Activated CD4-positive, alpha-beta T cell treated with anti-CD3 and anti-CD28 coated beads, Interleukin-2, amount 50 U/mL, for 4 hours (primary cell): ENCODE data around the gene SCFD2.
"Not testable (repeated sequence)": the region's sequence is repeated elsewhere in the genome, so short reads cannot be mapped to it uniquely, and the experiment has no call there.

Experiments
- DNase-seq, 2 experiments: peaks; one replicate each; pipeline ENCODE4 v3.0.0-alpha.2; 2020

Gene SCFD2

DNA sequence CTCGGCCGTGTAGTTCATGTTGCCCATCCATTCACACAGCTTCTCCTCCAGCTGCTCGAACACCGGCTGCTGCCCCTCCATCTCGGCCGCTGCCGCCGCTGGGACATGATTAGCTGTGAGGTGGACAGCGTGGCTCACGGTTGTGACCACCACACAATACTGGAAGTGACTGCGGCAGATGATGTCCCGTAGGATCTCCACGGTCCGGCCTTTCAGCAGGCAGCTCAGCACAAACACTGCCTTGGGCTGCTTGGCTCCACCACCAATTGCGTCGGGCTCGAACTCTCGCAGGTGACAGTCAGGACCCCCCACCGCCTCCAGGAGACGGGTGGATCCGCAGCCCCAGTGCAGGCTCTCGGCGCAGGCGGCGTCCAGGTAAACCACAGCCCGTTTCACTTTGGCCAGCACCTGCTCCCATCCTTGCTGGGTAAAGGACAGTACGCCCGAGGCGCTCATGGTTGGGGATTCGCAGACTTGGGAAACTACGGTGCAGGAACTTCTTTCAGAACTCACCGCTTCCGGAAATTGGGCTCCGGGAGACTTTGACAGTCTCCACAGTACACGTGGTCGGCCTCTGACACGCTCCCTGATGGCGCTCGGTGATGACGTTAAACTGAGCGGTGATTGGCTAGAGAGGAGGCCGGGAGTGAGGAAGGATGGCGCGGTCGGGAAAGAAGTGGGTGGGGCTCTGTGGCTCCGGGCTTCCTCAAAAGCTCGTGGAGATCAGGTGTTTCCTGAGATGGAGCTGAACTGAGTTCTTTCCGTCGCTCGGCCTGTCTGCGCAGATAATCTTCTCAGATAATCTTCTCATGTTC is at the start of gene SCFD2:
TSS of gene SCFD2 (minus strand) at position 576 of the 815 bp plus-strand sequence.
- DNase-seq, result peak; percentile 96 to 97

DNA sequence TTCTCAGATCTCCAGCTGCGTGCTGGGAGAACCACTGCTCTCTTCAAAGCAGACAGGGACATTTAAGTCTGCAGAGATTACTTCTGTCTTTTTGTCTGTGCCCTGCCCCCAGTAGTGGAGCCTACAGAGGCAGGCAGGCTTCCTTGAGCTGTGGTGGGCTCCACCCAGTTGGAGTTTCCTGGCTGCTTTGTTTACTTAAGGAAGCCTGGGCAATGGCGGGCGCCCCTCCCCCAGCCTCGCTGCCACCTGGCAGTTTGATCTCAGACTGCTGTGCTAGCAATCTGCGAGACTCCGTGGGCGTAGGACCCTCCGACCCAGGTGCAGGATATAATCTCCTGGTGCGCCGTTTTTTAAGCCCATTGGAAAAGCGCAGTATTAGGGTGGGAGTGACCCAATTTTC is 43.6 kb upstream of the SCFD2 start:
- not testable (repeated sequence) for DNase-seq

DNA sequence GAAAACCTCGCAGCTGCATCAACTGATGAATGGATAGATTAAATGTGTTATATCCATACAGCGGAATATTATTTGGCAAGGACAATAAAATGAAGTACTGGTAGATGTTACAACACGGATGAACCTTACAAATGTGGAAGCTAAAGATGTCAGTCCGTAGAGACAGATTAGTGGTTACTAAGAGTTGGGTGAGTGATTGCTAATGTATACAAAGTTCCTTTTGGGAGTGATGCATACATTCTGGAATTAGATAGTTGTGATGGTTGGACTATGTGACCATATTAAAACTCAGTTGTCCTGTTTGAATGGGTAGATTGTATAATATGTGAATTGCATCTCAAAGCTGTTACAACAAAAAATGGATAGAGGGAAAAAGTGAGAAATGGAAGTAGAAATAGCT is 14.4 kb upstream of the SCFD2 start:
- DNase-seq, result no peak

DNA sequence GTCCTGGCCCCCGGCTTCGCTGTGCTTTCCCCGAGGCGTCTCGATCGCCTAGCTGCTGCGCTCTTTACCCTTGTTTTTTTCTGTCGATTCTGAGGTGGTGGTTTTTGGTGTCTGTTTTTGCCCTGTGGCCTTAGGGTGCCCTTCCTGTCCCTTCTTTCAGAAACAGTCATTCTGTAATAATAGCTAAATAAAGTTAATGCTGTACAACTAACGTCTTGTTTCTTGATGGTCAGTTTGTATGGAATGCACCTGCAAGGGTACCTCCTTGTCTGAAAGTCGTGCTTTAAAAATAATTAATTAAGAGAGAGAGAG is 12.3 kb upstream of the SCFD2 start:
- no peak for DNase-seq

DNA sequence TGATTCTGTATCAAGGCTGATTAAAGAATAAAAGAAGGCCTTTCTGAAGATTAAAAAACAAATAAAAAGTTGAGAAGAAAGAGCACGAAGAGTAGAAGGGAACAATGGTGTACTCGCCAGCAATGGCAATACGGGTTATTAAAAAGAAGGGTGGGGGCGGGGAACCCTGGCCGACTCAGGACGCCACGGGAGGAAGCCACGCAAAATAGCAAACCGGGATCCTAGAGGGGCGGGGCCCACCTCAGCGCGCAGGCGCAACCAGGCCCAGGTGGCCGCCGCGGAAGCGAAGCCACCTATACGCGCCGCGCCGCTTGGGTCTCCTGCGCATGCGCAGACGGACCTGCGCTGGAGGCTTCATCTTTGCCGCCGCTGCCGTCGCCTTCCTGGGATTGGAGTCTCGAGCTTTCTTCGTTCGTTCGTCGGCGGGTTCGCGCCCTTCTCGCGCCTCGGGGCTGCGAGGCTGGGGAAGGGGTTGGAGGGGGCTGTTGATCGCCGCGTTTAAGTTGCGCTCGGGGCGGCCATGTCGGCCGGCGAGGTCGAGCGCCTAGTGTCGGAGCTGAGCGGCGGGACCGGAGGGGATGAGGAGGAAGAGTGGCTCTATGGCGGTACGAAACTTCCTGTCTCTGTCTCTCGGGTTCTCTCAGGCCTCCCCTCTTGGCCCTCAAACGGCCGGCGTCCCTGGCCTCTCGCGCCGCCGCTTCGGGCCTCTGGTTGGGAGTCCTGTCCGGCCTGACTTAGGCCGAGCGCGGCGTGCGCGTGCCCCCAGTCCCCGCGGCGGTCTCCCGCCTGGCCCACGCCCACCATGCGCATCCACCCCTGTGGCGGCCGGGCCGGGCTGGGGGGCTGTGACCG is 11.7 kb upstream of the SCFD2 start, which contains the start of gene FIP1L1:
TSS of gene FIP1L1 (plus strand) at position 323 of the 852 bp plus-strand sequence. CDS start at position 521, 198 bp downstream.
- peak; percentile 94 to 95 for DNase-seq

DNA sequence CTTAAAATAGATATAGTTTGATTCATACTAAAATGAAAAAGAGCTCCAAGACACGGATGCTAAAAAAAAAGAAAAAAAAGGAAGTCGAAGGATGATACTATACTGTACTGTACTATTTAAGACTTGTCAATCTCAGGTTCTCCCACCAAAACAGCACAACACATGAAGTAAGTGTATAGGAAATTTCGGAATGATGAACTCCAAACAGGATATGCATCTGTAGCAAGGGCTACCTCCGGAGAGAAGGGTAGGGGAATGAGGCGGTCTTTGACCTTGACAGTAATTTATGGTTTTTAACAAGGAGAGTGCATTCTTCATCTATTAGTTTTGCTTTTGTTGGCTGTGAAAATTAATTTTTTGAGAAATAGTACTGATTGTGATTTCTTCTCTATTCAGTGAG is 11.0 kb upstream of the SCFD2 start:
- no peak for DNase-seq

DNA sequence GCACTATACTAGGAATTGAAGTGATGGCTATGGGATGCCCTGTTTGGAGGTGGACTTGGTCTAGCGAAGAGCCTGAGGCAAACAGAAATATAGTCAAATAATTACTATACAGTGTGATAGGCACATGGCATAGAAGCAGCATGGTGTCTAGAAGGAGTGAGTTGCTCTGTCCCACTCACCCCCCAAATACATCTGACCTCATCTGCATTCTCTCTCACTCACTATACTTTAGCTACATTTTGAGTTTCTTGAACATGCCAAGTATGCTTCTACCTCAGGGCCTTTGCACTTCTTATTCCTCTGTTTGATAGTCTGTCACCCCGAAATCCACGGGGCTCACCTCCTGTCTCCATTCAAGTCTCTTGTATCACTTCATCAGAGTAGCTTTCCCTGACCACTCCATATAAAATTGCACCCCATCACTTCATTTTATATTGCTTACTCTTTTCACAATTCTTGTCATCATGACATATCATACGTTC is 9.0 kb upstream of the SCFD2 start:
- no peak for DNase-seq

DNA sequence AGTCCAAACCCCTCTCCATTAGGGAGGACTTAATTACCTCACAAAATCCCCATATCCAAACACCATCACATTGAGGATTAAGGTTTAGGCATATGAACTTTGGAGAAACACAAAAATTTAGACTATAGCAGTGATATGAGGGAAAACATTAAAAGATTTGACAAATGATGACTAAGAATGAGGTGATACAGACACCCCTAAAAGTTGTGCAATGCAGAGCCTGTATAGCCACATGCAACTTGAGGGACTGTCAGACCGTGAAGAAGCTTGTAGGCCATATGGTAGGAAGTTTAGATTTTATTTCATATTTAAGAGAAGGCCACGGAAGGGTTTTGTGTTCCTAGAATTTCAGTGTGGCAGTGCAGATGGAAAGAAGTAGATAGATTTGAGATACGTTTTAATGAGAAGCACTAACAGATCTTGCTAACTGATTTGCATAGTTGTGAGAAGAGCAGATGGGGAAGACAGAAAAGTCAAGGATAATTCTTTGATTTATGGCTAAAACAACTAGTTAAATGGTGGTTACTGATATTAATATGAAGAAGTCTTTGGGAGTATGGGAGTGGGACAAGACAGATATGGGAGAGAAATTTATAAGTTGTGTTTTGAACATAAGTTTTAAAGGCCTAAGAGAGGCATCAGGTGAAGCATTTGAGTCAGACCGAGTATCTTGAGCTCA is 6.1 kb upstream of the SCFD2 start:
- DNase-seq, result no peak

DNA sequence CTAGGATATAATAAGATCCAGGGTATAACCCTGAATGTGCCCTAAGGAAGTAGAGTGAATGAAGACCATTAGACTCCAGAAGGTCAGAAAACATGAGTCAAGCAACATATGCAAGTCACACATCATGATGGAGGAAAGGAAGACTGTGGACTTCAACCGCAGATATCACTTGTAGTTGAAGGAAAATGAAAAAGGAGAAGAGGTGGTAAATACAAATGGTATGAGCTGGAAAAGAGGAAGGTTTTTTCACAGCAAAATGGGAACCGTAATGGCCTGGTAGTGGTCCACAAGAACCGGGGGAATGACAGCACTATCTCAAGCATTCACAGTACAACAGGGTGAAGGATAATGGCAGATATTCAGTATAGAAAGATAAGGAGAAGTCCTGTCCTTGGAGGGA is 5.2 kb upstream of the SCFD2 start:
- DNase-seq, result no peak

DNA sequence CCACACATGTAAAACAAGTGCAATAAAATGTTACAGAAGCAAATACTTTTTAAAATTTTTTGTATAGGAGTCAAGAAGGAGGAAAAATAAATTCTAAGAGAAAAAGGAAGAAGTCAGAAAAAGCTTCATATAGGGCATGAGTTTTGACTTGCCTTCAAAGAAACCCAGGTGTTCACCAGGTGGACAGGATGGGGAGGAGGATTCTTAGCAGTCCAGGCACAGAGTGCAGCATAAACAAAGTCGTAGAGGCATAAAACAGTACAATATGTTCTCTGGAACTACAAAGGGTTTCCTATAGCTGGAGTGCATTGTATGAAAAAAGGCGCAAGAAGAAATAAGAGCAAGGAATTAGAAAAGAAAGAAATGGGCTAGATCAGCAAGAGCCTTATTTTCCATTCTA is 1.9 kb upstream of the SCFD2 start:
- no peak for DNase-seq

DNA sequence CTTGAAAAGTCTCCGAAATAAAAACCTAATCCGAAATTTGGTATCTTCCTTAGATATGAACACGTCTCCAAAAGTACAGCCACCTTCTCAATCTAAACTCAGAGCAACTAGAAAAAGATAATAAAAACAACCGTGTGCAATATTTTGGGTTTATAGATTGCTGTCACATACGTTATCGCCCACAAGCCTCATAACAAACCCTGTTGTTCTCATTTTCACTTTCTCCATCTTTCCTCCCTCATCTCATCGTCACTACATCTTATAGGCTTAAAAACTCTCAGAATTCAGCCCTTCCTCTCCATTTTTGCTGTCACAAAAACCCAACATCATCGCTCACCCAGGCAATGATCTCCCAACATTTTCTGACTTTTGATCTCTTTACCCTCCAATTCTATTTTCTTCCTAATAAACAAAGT is 448 bp upstream of the SCFD2 start:
- no peak for DNase-seq

DNA sequence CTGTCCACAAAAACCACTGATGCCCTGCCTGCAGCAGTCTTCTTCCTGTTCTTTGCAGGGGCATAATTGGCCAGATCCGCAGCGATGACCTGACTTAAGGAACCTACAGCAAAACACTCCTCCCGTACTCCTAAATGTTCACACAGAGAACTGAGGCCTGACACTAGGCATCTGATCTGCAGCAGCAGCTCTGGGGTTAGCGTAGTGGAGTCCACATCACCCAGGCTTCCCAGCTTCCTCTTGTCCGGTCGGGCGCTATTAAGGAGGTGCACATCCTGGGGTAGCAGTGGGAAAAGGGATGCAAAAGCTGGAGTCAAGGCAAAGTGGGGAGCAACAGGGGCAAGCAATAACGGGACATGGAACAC is 758 bp downstream of the SCFD2 start:
- DNase-seq, result no peak

DNA sequence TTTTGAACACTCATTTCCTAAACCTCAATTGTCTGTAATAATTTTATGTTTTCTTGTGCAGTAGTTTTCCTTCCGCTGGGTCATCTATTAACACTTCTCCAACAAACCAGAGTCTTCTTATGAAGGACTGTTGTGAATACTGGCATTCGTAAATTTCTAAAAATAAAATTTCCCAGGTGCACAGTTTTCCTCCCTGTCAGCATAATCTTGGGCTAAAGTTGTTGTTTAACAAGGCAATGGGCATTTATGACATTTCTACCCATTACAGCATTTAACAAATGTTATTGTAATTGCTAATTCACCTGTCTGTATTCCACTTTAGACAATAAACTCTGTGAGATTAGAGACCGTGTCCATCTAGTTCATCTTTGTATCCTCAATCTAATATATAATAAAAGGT is 1.2 kb downstream of the SCFD2 start:
- DNase-seq, result no peak

DNA sequence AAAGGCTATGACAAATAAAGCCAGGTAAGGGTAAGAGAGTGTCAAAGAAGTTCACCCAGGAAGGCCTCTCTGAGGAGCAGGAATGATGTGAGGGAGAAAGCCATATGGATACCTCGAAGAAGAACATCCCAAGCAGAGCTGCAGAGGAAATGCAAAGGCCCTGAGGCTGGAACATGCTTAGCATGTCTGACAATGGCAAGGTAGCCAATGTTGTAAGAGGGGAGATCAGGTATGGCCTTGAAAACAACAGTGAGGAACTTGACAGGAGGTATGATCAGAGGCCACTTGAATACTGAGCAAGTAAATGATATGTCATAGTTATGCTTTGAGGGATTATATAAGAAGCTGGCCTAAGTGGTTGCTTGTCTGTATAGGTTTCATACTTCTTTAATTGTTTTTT is 3.8 kb downstream of the SCFD2 start:
- no peak for DNase-seq

DNA sequence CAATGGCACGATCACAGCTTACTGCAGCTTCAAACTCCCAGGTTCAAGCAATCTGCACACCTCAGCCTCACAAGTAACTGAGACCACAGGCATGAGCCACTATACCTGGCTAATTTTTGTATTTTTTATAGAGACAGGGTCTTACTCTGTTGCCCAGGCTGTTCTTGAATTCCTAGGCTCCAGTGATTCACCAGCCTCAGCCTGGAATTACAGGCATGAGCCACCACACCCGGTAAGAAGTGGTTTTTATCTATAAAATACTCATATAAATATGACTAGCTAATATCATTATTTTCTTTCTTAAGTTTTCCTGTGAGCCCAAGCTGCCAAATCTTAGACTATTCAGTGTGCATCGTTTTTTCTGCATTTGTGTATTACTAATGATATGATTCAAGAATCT is 4.4 kb downstream of the SCFD2 start:
- DNase-seq, result no peak

DNA sequence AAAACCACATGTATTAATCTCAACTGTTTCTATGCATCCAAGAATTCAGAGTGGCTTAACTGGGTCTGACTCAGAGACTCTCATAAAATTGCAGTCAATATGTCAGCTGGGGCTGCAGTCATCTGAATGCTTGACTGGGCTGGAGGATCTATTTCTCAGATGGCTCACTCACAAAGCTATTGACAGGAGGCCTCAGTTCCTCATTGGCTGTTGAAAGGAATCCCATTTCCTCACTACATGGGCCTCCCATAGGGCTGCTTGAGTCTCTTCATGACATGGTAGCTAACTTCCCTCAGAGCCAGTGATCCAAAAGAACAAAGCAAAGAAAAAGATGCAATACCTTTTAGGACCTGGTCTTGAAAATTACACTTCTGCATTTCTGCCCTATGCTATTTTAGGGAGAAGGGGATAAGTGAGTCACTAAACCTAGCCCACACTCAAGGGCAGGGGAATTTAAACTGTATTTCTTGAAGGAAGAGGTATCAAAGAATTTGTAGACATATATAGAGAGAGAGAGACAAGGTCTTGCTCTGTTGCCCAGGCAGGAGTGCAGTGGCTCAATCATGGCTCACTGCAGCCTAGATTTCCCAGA is 9.8 kb downstream of the SCFD2 start:
- no peak for DNase-seq

DNA sequence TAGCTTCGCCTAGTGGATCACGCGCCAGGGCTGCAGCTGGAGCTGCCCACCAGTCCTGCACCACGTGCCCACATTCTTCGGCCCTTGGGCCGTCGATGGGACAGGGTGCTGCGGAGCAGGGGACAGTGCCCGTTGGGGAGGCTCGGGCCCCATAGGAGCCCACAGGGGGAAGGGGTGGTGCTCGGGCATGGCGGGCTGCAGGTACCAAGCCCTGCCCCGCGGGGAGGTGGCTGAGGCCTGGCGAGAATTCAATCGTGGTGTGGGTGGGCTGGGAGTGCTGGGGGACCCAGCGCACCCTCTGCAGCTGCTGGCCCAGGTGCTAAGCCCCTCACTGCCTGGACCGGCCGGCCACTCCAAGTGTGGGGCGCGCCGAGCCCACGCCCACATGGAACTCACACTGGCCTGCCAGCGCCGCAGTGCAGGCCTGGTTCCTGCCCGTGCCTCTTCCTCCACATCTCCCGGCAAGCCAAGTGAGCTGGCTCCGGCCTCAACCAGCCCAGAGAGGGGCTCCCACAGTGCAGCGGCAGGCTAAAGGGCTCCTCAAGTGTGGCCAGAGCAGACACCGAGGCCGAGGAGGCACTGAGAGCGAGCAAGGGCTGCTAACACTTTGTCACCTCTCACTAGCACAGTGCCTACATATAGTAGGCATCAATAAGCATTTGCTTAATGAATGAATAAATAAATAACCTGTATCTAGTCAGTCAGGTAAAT is 11.7 kb downstream of the SCFD2 start:
- no peak for DNase-seq

DNA sequence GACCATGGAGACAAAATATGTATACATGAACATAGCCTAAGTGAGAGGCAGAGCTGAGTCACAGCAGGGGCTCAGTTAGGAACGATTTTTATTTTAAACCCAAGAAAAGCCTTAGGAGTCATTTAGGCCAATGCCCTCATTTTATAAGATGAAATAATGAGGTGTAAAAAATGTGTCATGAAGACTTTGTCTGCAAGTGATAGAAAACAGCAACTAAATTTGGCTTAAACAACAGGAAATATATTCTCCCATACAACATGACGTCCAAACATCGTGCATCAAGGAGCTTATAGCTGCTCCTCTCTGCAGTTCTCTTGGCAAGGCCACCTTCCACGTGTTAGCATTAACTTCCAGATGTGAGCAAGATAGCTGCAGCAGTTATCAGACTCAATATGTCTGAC is 16.8 kb downstream of the SCFD2 start:
- DNase-seq, result no peak

DNA sequence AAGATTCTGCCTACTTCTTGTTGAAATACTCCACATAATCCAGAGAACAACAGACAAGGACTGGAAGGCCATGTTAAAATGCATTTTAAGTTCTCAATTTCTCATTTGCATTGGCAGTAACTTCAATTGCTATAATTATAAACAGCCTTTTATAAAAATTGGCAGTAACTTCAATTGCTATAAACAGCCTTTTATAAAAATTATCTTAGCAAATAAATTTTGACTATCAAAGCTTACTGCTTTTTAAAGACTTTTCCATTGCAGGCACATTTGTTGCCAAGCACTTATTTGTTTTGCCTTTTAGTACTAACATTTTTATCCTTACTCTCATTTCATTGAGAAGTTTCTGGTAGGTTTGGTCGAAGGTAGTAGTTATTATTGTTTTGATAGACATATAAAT is 17.8 kb downstream of the SCFD2 start:
- DNase-seq, result no peak

DNA sequence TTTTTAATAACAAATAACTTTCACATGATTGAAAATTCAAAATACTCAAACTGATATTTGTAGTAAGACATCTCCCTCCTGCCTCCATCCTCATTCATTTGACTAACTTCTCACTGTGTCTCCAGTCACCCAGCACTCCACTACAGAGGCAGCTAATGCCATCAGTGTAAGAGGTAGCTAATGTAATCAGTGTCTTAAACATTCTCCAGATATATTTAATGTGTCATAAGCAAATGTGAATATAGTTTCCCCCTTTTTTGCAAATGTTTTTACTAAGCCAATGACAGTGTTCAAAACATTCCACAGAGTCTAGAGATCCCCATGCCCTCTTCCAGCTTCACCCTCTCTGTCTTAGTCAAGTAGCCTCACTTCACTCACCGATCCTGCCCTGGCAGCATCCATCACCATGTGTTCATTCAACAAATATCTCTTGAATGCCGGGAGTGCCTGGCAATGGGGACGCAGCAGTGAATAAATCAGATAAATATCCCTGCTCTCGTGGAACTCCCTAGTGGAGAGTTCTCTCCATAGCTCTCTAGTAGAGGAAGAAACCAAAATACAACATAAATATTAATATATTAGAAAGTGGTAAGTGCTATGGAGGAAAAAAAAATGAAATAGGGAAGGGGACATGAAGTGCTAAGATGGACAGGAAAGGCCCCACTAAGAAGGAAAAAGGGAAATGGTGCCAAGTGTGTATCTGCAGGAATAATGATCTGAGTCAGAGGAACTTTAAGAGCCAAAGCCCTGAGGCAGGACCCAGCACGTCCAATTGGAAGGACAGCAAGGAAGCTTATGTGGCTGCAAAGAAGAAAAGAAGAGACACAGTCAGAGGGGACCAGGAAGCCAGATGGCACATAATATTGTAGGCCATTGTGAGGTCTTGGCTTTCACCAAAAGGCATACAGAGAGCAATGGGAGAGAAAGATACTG is 18.7 kb downstream of the SCFD2 start:
- DNase-seq, result no peak

DNA sequence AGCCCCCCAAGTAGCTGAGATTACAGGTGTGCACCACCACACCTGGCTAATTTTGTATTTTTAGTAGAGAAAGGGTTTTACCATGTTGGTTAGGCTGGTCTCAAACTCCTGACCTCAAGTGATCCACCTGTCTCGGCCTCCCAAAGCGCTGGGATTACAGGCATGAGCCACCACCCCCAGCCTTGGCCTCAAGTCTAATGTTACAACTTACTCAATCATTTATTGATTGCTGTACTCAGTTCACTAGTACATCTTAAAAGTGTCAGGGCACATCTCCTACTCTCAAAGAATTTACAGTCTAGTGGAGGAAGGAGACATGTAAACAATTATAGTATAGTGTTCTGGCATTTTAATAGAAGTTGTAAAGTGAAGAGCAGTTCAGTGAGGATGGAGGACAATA is 19.5 kb downstream of the SCFD2 start:
- not testable (repeated sequence) for DNase-seq
